Measurements from ENCODE around the gene TPD52L2. TPM values are rescaled to one million over a fixed set of nuclear protein-coding genes. Genes with fewer than 3 reads are reported as not detected.

Gene TPD52L2
- polyA plus RNA-seq, 3 donors: 137 to 167 (median 144) TPM

GRCh38 chr20:63930971-63931553 lies 66.0 kb downstream of the TPD52L2 start:
- Mint-ChIP-seq H3K27me3 (ENCODE audit: low read depth in 3 of 3) (peaks cover 0 to 3% (median 0%) of the 10 kb centered on the region in 3 donors), H3K27ac (peak overlapping the region in 4 of 7 donors; percentile 26 to 82 (median 56)), H3K4me3 (no peak overlapping the region), H3K4me1 (peaks cover 5% of the 10 kb centered on the region), H3K9me3 (peaks cover 0 to 3% (median 0%) of the 10 kb centered on the region in 7 donors), H3K36me3 (peaks cover 76 to 98% of the 10 kb centered on the region in 2 donors)
- peaks cover 100% of the 10 kb centered on the region for H4K20me1 ChIP-seq (ENCODE audit: insufficient read depth, low read length)
- no peak overlapping the region for H2AFZ ChIP-seq (ENCODE audit: insufficient read depth, low read depth, low read length, poor library complexity, severe bottlenecking)
- intact Hi-C loops (cut with micrococcal nuclease): no loop called here
- H3K4me2 ChIP-seq (replicated peaks; ENCODE audit: extremely low read depth, low read length, poor library complexity, severe bottlenecking): no peak overlapping the region
- TF ChIP-seq CTCF (IDR thresholded peaks at IDR 0.05): no peak
- 96% methylated on average over 32 of the region's 37 CpGs for WGBS (ENCODE audit: insufficient coverage)
- H3K36me3 ChIP-seq (replicated peaks in 1 of 2; ENCODE audit: control insufficient read depth in 1 of 2, insufficient read depth in 2 of 2, low read length in 2 of 2): peaks cover 98 to 100% of the 10 kb centered on the region in 2 donors
- no peak overlapping the region for H3K9ac ChIP-seq (ENCODE audit: insufficient read depth, low read length, poor library complexity, severe bottlenecking)
- H3K4me3 ChIP-seq (replicated peaks in 1 of 3; ENCODE audit: low read depth in 2 of 3, low read length in 3 of 3): no peak overlapping the region
- no peak for DNase-seq
- no peaks in the 10 kb centered on the region for H3K9me3 ChIP-seq (replicated peaks in 1 of 2; ENCODE audit: control insufficient read depth in 1 of 2, insufficient read depth in 1 of 2, low read length in 2 of 2)
- no peaks in the 10 kb centered on the region for H3K27me3 ChIP-seq (ENCODE audit: control insufficient read depth in 2 of 2, insufficient read depth in 2 of 2, low read length in 2 of 2)
- H3K79me2 ChIP-seq (ENCODE audit: insufficient read depth, low read length): peaks cover 98% of the 10 kb centered on the region
- H3K27ac ChIP-seq (ENCODE audit: low read depth in 1 of 2, low read length in 2 of 2): no peak overlapping the region
- H3K4me1 ChIP-seq (ENCODE audit: control insufficient read depth in 1 of 2, insufficient read depth in 2 of 2, low read length in 2 of 2): no peaks in the 10 kb centered on the region

- no peak for DNase-seq
- Histone ChIP-seq H3K27me3 (ENCODE audit: control insufficient read depth in 2 of 2, insufficient read depth in 2 of 2, low read length in 2 of 2) (no peaks in the 10 kb centered on the region), H3K9ac (ENCODE audit: insufficient read depth, low read length, poor library complexity, severe bottlenecking) (no peak overlapping the region), H3K9me3 (replicated peaks in 1 of 2; ENCODE audit: control insufficient read depth in 1 of 2, insufficient read depth in 1 of 2, low read length in 2 of 2) (no peaks in the 10 kb centered on the region), H2AFZ (ENCODE audit: insufficient read depth, low read depth, low read length, poor library complexity, severe bottlenecking) (no peak overlapping the region), H3K4me2 (replicated peaks; ENCODE audit: extremely low read depth, low read length, poor library complexity, severe bottlenecking) (no peak overlapping the region), H3K4me1 (ENCODE audit: control insufficient read depth in 1 of 2, insufficient read depth in 2 of 2, low read length in 2 of 2) (no peaks in the 10 kb centered on the region), H3K27ac (ENCODE audit: low read depth in 1 of 2, low read length in 2 of 2) (no peak overlapping the region), H3K79me2 (ENCODE audit: insufficient read depth, low read length) (peaks cover 98% of the 10 kb centered on the region), H4K20me1 (ENCODE audit: insufficient read depth, low read length) (peaks cover 100% of the 10 kb centered on the region), H3K4me3 (replicated peaks in 1 of 3; ENCODE audit: low read depth in 2 of 3, low read length in 3 of 3) (no peak overlapping the region), H3K36me3 (replicated peaks in 1 of 2; ENCODE audit: control insufficient read depth in 1 of 2, insufficient read depth in 2 of 2, low read length in 2 of 2) (peaks cover 93 to 100% of the 10 kb centered on the region in 2 donors)
- peaks cover 8% of the 10 kb centered on the region for H3K4me1 Mint-ChIP-seq
- intact Hi-C loops (cut with micrococcal nuclease): no loop called here
- WGBS (ENCODE audit: insufficient coverage): 98% methylated on average over 15 of the region's 19 CpGs
- H3K36me3 Mint-ChIP-seq: peaks cover 74 to 98% of the 10 kb centered on the region in 2 donors
- no peak overlapping the region for H3K4me3 Mint-ChIP-seq
- H3K27ac Mint-ChIP-seq: no peak overlapping the region
- H3K9me3 Mint-ChIP-seq: peaks cover 0 to 3% (median 0%) of the 10 kb centered on the region in 7 donors
- peaks cover 0 to 3% (median 0%) of the 10 kb centered on the region in 3 donors for H3K27me3 Mint-ChIP-seq (ENCODE audit: low read depth in 3 of 3)
- TF ChIP-seq CTCF (IDR thresholded peaks at IDR 0.05): no peak
Observed at GRCh38 chr20:63931735-63932134, 66.7 kb downstream of the TPD52L2 start.
